Nephron progenitor cell (in vitro differentiated cells): ENCODE data around the gene AMIGO3.

ENCODE experiments used
- DNase-seq: peaks from one replicate; pipeline ENCODE4 v3.0.0; 2021
- H3K27ac Mint-ChIP-seq: 2 replicates; pipeline ENCODE4 v1.8.0; 2021; ENCODE audit warnings: mild to moderate bottlenecking, moderate library complexity, mixed read lengths
- H3K27me3 Mint-ChIP-seq: 2 replicates; pipeline ENCODE4 v1.8.0; 2021; ENCODE audit warnings: mild to moderate bottlenecking, low read depth, mixed read lengths; ENCODE audit not compliant: poor library complexity
- H3K36me3 Mint-ChIP-seq: 2 replicates; pipeline ENCODE4 v1.8.0; 2021; ENCODE audit warnings: low read depth, mixed read lengths
- H3K4me1 Mint-ChIP-seq: 2 replicates; pipeline ENCODE4 v1.8.0; 2021; ENCODE audit warnings: mixed read lengths
- H3K4me3 Mint-ChIP-seq: 2 replicates; pipeline ENCODE4 v1.8.0; 2021; ENCODE audit warnings: mild to moderate bottlenecking, moderate library complexity, mixed read lengths
- H3K9me3 Mint-ChIP-seq: 2 replicates; pipeline ENCODE4 v1.8.0; 2021; ENCODE audit warnings: mild to moderate bottlenecking, moderate library complexity, mixed read lengths
- CTCF ChIP-seq: fragments of 200-600 bp; sonication (generic); IDR thresholded peaks from 2 replicates; pipeline ENCODE4 v1.5.0; 2021; ENCODE audit warnings: antibody characterized with exemption

AMIGO3 gene

DNA sequence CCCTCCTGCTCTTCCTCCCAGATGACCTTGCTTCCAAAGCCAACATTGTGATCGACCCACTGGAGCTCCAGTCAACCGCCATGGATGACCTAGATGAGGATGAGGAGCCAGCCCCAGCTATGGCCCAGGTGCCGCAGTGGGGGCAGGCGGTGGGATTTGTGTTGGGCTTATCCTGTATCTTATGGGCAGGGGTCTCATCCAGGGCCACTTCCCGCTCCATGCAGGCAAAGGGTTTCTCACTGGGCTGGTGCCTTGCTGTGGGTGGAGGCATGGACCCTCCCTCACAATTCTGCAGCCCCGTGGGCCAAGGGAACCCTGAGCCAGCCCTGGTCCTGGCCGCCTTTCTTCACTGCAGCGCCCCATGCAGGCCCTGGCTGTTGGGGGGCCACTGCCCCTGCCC, 14.9 kb downstream of the AMIGO3 start:
- Mint-ChIP-seq H3K4me1 (peaks cover 10% of the 10 kb centered on the region), H3K9me3 (no peaks in the 10 kb centered on the region), H3K4me3 (no peak overlapping the region), H3K36me3 (peaks cover 4% of the 10 kb centered on the region), H3K27ac (no peak overlapping the region), H3K27me3 (no peaks in the 10 kb centered on the region)
- TF ChIP-seq CTCF, result no peak
- no peak for DNase-seq

DNA sequence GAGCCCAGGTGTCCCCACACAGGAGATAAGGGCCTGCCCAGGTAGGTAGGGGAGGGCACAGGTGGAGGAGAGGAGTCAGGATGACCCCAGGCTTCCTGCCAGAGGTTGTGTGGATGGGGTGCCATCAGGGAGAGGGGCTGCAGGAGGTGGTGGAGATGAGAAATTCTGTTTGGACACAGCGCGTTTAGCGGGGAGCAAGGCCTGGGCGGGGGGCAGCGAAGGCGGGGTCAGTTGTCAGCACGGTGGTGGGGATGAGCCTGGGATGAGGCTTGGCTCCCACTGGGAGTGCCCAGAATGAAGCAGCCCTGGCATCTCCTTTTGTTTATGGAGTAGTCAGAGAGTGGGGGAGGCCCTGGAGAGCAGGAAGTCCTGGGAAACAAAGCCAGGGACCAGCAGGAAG, 15.5 kb downstream of the AMIGO3 start:
- Mint-ChIP-seq H3K27ac (no peak overlapping the region), H3K9me3 (no peaks in the 10 kb centered on the region), H3K4me1 (peaks cover 10% of the 10 kb centered on the region), H3K36me3 (peaks cover 4% of the 10 kb centered on the region), H3K4me3 (no peak overlapping the region), H3K27me3 (no peaks in the 10 kb centered on the region)
- TF ChIP-seq CTCF, result no peak
- no peak for DNase-seq

DNA sequence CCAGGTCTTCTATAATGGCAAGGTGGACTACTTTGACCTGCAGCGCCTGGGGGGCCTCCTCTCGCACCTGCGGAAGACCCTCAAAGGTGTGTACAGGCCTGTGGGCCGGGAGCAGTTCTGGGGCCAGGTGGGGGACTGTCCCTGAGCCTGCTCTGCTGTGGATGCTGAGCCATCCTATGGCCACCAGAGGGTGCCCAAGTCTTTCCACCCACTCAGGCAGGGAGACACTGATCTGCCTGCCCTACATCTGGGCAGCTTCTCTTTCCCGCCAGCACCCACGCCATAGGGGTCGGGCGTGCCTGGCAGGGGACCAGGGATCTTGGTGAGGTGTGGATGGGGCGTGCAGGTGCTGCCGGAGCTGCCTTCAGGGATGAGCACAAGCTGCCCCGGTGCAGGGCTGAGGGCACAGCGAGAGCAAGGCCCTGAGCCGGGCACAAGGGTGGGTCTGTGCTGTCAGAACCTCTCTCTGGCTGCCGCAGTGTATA, 16.0 kb downstream of the AMIGO3 start:
- Mint-ChIP-seq H3K27ac (no peak overlapping the region), H3K9me3 (no peaks in the 10 kb centered on the region), H3K27me3 (no peaks in the 10 kb centered on the region), H3K36me3 (peaks cover 3% of the 10 kb centered on the region), H3K4me1 (peaks cover 10% of the 10 kb centered on the region), H3K4me3 (no peak overlapping the region)
- DNase-seq, result peak; percentile 67
- TF ChIP-seq CTCF, result peak; percentile 85

DNA sequence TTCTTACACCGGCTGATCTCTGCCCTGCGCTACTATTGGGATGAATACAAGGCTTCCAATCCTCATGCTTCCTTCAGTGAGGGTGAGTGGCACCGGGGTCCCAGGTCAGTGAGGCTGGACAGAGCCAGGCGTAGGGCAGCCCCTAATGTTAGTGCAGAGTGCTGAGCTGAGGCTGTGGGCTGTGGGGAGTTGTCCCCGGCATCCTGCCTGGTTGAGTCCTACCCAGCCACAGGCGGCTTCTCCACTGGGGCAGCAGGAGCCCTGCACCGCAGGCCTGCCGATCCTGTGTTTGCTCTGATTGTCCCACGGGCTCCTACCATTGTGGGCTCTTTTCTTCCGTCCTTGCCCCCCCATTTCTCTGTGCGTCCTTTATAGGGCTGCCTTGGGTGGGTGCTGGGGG, 16.8 kb downstream of the AMIGO3 start:
- Mint-ChIP-seq H3K9me3 (no peaks in the 10 kb centered on the region), H3K36me3 (no peaks in the 10 kb centered on the region), H3K27ac (no peak overlapping the region)

GRCh38 chr3:49701388-49702077, 18.0 kb downstream of the AMIGO3 start:
- H3K36me3 Mint-ChIP-seq, result no peaks in the 10 kb centered on the region
- H3K27me3 Mint-ChIP-seq, result no peaks in the 10 kb centered on the region
- no peak overlapping the region for H3K4me3 Mint-ChIP-seq
- no peaks in the 10 kb centered on the region for H3K9me3 Mint-ChIP-seq
- TF ChIP-seq CTCF, result peak; percentile 48
- peak; percentile 43 for DNase-seq
- H3K27ac Mint-ChIP-seq, result no peak overlapping the region
- H3K4me1 Mint-ChIP-seq, result no peaks in the 10 kb centered on the region

More for the DNA sequence above, 16.8 kb downstream of the AMIGO3 start:
- no peak for DNase-seq
- H3K4me1 Mint-ChIP-seq, result peaks cover 8% of the 10 kb centered on the region
- H3K27me3 Mint-ChIP-seq, result no peaks in the 10 kb centered on the region
- H3K4me3 Mint-ChIP-seq, result no peak overlapping the region
- no peak for TF ChIP-seq CTCF
